Lung (tissue), 12 donors: ENCODE data around the gene TAF10. TPM values are rescaled to one million over a fixed set of nuclear protein-coding genes. Genes with fewer than 3 reads are reported as not detected.

Experiments used
- ATAC-seq: fragments of 200-7000 bp; cut with Tn5 transposase; one replicate; pipeline ENCODE4 v1.9.1; 2020; ENCODE audit warnings: moderate number of reproducible peaks; ENCODE audit not compliant: insufficient read depth, low FRiP score
- DNase-seq, 3 donors: peaks; one replicate each; pipeline ENCODE4 v3.0.0-alpha.2; 2013 to 2017
- H3K27ac ChIP-seq, 2 donors: one replicate each; pipeline ENCODE4 v1.5.1; 2013; ENCODE audit warnings: mild to moderate bottlenecking in 2 of 2, moderate library complexity in 2 of 2, control low read depth in 1 of 2, inconsistent platforms in 1 of 2, low read depth in 1 of 2, low read length in 1 of 2
- H3K27me3 ChIP-seq, 3 donors: one replicate each; pipeline ENCODE4 v1.5.1; 2013; ENCODE audit warnings: low read length in 2 of 3; ENCODE audit not compliant: control insufficient read depth in 3 of 3, insufficient read depth in 3 of 3
- H3K36me3 ChIP-seq, 4 donors: one replicate each; pipeline ENCODE4 v1.5.1; 2013; ENCODE audit warnings: low read length in 4 of 4, mild to moderate bottlenecking in 1 of 4, moderate library complexity in 1 of 4; ENCODE audit not compliant: control insufficient read depth in 4 of 4, insufficient read depth in 4 of 4
- H3K4me1 ChIP-seq, 5 donors: one replicate each; pipeline ENCODE4 v1.5.1; 2013; ENCODE audit warnings: low read length in 5 of 5, mild to moderate bottlenecking in 2 of 5, moderate library complexity in 1 of 5; ENCODE audit not compliant: control insufficient read depth in 5 of 5, insufficient read depth in 5 of 5
- H3K4me3 ChIP-seq: one replicate; pipeline ENCODE4 v1.5.1; 2013; ENCODE audit warnings: mild to moderate bottlenecking, control low read depth, moderate library complexity
- H3K9ac ChIP-seq, 2 donors: one replicate each; pipeline ENCODE4 v1.5.1; 2013; ENCODE audit warnings: low read length in 2 of 2, control low read depth in 1 of 2; ENCODE audit not compliant: insufficient read depth in 1 of 2
- H3K9me3 ChIP-seq, 4 donors: one replicate each; pipeline ENCODE4 v1.5.1; 2013; ENCODE audit warnings: low read length in 3 of 4, mild to moderate bottlenecking in 1 of 4, moderate library complexity in 1 of 4; ENCODE audit not compliant: control insufficient read depth in 4 of 4, insufficient read depth in 3 of 4
- CTCF ChIP-seq: IDR thresholded peaks from 2 replicates; pipeline ENCODE4 v1.5.1; 2012; ENCODE audit warnings: mild to moderate bottlenecking; ENCODE audit errors: control extremely low read depth, extremely low read depth
- WGBS, 2 donors: extraction: QIAGEN DNeasy Blood & Tissue Kit; methylation state at CpG; one replicate each; pipeline ENCODE4 v1.1.7; 2013; 5-methylcytosine and 5-hydroxymethylcytosine counted together
- polyA plus RNA-seq, 2 donors: library from polyadenylated mRNA; stranded (reverse); fragments of 200-250 nt; gene quantifications; one replicate each; pipeline ENCODE4 v1.2.1, GENCODE V29; 2013
- total RNA-seq, 2 donors: library from RNA; depleted of rRNA in 1 of 2; stranded (reverse); fragments of >200 nt in 1 of 2; gene quantifications; one replicate each; pipeline ENCODE4 v1.2.1, GENCODE V29; 2014 to 2021
- donor health status: control.
- donor health status: control.
- donor health status: Bipolar disorder and iron deficiency.
- donor health status: healthy.
- donor health status: DM: yes; HTN: yes; CAD: no.

TAF10 gene
- total and polyA plus RNA-seq, 4 donors: 23.9 to 149 (median 117) TPM

GRCh38 chr11:6583584-6583983 is 28.4 kb downstream of the TAF10 start:
- ATAC-seq: no peak
- WGBS, 2 donors: 95 to 96% methylated on average over 1 of the region's 1 CpG

GRCh38 chr11:6579681-6580080 is 32.3 kb downstream of the TAF10 start:
- Histone ChIP-seq H3K27me3 (no peaks in the 10 kb centered on the region), H3K4me1 (peaks cover 0 to 27% (median 3%) of the 10 kb centered on the region in 5 donors), H3K36me3 (peaks cover 0 to 5% (median 4%) of the 10 kb centered on the region in 4 donors), H3K9me3 (peaks cover 0 to 3% (median 0%) of the 10 kb centered on the region in 4 donors), H3K27ac (no peak overlapping the region), H3K9ac (no peak overlapping the region), H3K4me3 (no peak overlapping the region)
- 89 to 96% methylated on average over 2 of the region's 2 CpGs for WGBS, 2 donors
- DNase-seq: no peak
- ATAC-seq: no peak
- TF ChIP-seq CTCF: no peak

More at GRCh38 chr11:6583584-6583983, 28.4 kb downstream of the TAF10 start:
- Histone ChIP-seq H3K4me3 (no peak overlapping the region), H3K27ac (no peak overlapping the region), H3K4me1 (no peaks in the 10 kb centered on the region), H3K9ac (no peak overlapping the region), H3K27me3 (no peaks in the 10 kb centered on the region), H3K9me3 (peaks cover 0 to 5% (median 1%) of the 10 kb centered on the region in 4 donors), H3K36me3 (peaks cover 0 to 5% (median 4%) of the 10 kb centered on the region in 4 donors)
- no peak for DNase-seq
- no peak for TF ChIP-seq CTCF

- no peaks in the 10 kb centered on the region for H3K9me3 ChIP-seq
- H3K36me3 ChIP-seq: peaks cover 0 to 5% (median 4%) of the 10 kb centered on the region in 4 donors
- no peak overlapping the region for H3K27ac ChIP-seq
- no peak overlapping the region for H3K4me3 ChIP-seq
- WGBS, 2 donors: 90 to 94% methylated on average over 1 of the region's 1 CpG
- H3K9ac ChIP-seq: no peak overlapping the region
- no peak for TF ChIP-seq CTCF
- DNase-seq (no peak), ATAC-seq (no peak)
- H3K4me1 ChIP-seq: peaks cover 0 to 27% (median 3%) of the 10 kb centered on the region in 5 donors
- H3K27me3 ChIP-seq: no peaks in the 10 kb centered on the region
Measured at GRCh38 chr11:6578134-6578533, 33.9 kb downstream of the TAF10 start.
